HG02798 (cell line): ENCODE results near the gene TSC2.
"Not testable (repeated sequence)": the region's sequence is repeated elsewhere in the genome, so short reads cannot be mapped to it uniquely, and the experiment has no call there.

ENCODE experiments used
- ATAC-seq: cut with Tn5 transposase; IDR thresholded peaks from one replicate; pipeline ENCODE4 v1.9.1; 2021; ENCODE audit warnings: mild to moderate bottlenecking; ENCODE audit not compliant: unreplicated experiment, poor library complexity

TSC2 gene

DNA sequence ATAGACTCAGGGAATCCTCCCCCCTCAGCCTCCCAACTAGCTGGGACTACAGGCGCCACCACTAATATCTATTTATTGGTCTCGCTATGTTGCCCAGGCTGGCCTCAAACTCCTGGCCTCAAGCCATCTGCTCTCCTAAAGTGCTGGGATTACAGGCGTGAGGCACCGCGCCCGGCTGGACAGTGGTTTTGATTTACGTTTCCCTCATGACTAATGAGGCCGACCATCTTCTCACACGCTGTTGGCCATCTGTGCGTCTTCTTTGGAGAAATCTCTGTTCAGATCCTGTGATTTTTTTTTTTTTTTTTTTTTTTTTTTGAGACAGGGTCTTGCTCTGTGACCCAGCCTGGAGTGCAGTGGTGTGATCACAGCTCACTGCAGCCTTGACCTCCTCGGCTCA, 81.5 kb downstream of the TSC2 start:
- not testable (repeated sequence) for ATAC-seq

DNA sequence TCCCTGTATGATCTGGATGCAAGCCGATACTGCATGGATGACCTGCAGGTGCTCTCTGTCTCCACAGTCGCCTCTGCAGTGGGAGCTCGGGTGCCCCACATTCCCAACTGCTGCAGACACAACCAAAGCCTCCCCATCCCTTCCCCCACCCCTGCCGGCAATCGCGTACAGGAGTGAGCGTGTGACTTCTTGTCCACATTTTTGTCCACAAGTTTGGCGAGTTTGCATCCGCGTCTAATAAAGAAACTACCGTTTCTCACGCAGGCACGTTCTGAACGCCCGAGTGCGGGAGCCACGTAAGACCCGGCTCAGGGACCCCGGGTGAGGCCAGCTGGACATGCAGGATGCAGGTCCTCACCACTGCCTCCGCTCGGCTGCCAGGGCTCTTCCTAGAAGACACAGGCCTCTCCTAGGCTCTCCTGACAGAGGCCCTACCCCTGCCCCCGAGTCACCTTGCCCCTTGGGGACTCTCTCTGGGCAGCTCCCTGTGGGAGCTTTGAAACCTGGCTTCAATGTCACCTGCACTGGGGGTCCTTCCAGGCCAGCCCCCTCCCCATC, 82.2 kb downstream of the TSC2 start:
- ATAC-seq, result not testable (repeated sequence)

DNA sequence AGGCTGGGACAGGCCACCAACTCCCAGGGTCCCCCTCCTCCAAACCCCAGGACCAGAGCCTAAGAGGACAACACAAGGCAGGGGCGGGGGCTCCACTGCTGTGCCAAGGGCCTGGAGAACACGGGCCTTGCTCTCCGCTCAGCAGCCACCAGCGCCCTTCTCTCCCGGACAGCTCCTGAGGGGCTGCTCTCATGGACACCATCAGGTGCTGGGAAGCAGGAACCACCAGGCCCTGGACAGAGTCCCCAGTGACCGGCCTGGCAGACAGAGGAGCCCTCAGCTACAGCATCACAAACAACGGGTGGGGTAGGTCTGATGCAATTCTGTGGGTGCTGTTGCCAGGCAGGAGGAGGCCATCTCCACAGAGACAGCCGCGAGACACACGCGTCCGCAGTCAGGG, 86.0 kb downstream of the TSC2 start:
- not testable (repeated sequence) for ATAC-seq

DNA sequence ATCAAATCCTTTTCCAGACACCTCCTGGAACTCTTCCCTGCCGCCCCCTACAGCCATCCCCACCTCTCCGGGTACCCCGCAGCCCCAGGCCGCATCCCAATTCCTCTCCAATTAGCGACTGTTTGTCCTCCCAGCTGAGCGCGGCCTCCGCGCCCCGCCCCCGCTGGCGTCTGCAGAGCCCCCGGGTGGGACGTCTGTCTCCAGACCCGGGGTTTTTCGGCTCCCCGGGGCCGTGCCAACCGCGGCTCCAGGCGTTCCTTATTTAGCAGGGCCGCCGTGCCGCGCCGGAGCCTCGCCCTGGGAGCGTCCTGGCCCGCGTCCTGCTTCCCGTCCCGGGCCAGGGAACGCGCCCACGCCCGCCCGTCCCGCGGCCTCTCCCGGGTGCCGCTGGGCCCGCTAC, 87.3 kb downstream of the TSC2 start:
- not testable (repeated sequence) for ATAC-seq

DNA sequence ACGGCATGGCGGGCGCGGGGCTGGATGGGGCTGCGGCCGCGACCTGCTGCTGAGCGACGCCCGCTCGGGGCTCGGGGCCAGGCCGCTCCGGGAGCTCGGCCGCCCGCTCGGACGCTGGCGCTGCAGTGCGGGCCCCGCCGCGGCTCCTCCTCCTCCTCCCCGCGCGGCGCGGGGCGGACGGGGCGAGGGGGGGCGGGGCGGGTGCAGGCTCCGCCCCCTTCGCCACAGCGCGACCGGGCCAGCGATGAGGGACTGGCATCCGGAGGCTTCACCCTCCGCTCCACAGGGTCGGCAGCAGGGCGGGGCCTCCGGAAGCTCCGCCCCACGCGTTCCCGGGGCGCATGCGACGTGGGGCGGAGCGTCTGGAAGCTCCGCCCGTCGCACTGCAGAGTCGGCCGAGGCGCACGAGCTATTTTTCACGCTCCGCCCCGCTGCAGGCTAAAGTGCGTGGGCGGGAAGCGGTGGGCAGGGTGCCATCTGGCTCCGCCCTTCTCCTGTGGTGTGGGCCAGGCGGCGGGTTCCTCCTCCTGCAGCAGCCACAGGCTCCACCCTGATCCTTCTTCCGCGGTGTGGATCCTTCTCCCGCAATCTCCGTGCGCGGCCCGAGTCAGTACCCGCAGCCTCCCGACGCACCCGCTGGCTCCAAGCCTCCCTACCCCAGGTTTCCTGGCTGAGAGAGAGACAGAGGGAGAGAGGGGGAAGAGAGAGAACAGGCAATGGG, 88.1 kb downstream of the TSC2 start, which contains the start of gene PKD1:
Gene PKD1 (minus strand): TSS at position 129 of the 721 bp plus-strand sequence. CDS start 209 bp downstream, outside the sequence.
- peak; percentile 62 for ATAC-seq
